DMS 273 (cell line): Measurements from ENCODE around the gene ZC3H8.
"Not testable (repeated sequence)": the region's sequence is repeated elsewhere in the genome, so short reads cannot be mapped to it uniquely, and the experiment has no call there.

Experiments used
- DNase-seq: peaks from one replicate; lab custom pipeline; 2025; ENCODE audit not compliant: unreplicated experiment; lab: John Stamatoyannopoulos, UW

The ZC3H8 gene

DNA sequence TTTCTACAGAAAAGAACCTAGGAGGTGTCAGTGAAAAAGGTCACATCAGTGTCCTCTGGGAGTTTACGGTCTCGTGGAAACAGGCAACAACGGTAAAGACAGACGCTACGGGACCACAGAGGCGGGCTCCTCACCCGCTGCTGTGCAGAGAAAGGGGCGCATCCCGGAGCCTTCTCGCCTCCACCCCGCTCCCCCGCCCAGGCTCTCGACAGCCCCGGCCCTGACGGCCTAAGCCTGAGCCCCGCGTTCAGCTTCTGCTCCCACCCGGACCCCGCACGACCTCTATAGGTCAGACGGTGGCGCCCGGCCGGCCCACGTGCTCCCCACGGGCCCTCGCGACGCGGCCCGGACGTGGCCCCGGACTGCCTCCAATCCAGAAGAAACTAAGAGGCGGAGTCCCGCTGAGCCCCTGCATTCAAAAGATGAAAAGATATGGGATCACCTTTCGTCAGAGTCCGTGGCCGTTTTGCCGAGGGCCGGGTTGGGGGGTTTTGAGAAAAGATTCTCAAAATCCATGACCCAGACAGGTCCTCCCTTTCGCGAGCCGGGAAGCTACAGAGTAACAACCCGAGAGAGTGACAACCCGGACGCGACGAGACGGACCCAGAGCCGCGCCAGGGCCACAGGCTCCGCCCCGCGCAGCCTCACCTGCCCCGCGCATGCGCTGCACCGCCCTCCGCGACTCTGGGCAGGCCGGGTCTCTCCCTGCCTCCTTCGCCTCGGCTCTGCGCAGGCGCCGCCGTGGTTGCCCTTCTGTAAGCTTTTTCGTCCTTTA, at the start of gene ZC3H8:
TSS of gene ZC3H8 (minus strand) at position 577 of the 775 bp plus-strand sequence. CDS start at position 516, 61 bp downstream.
- DNase-seq: peak; percentile 96

DNA sequence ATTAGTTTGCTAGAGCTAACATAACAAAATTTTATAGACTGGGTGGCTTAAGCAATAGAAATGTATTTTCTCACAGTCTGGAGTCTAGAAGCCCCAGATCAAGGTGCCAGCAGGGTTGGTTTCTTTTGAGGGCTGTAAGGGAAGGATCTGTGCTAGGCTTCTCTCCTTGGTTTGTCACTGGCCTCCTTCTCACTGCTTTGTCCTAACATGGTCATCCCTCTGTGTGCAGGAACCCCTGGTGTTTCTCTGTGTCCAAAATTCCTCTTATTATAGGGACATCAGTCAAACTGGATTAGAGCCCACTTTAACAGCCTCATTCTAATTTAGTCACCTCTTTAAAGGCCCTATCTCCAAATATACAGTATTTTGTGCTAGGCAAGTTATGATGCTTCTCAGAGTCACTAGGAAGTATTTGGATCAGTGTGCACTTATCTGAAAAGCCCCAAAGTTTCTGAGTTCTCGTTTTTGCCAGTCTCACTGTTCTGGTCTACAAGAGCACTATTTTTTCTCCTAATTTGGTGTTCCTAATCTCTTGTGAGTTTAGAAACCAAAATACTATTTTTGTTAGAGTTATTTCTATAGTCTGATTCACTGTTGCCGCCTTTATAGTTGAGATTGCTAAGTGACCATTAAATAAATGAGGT, 49.6 kb upstream of the ZC3H8 start:
- no peak for DNase-seq

DNA sequence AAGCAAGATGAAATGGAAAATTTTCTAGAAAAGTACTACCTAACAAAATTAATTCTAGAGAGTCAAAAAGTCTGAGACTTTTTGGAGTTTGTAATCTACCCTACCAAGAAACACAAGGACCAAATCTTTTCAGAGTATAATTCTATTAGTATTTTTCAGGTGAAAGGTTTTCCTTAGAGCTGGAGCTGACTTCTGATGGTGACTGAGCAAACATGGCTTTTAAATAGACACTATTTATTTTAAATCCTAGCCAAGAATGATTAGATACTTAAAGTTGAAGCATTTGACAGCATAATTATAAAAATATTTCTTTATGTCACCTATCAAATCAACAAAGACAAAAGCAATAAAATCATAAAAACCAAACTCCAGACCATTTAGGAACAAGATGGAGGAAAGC, 47.1 kb upstream of the ZC3H8 start:
- DNase-seq: no peak

DNA sequence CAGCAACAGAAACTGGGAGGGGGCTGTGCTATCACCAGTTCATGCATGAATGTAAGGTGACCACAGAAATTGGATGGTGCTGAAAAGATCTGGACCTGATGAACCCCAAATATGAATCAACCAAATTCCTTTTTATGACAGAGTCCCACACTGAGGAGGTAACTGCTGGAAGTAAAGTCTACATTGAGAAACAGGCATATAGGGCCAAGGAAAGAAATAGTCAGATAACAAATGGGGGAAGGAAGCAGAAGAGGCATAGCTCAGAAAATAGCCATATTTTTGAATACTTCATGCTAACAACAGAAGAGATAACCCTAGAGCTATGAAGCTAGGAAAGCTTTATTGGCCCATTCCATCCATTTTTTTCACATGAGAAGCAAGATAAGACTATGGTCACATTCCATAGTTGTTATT, 46.3 kb upstream of the ZC3H8 start:
- no peak for DNase-seq

DNA sequence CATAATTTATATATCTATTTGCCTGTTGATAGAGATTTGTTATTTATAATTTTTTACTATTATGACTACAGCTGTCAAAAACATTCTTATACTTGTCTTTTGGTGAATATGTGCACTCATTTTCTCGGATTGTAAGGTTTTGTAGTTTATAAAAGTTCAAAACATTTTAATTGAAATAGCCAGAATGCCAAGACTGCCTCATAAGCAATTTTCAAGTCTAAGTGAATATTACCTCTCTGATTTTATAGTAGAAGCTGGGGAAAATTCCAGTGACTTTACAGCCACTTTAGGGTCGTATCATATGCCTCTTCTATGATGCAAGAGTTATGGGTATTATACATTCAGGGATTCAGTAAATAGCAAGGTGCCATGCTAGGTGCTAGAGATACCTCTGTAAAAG, 41.6 kb upstream of the ZC3H8 start:
- no peak for DNase-seq

DNA sequence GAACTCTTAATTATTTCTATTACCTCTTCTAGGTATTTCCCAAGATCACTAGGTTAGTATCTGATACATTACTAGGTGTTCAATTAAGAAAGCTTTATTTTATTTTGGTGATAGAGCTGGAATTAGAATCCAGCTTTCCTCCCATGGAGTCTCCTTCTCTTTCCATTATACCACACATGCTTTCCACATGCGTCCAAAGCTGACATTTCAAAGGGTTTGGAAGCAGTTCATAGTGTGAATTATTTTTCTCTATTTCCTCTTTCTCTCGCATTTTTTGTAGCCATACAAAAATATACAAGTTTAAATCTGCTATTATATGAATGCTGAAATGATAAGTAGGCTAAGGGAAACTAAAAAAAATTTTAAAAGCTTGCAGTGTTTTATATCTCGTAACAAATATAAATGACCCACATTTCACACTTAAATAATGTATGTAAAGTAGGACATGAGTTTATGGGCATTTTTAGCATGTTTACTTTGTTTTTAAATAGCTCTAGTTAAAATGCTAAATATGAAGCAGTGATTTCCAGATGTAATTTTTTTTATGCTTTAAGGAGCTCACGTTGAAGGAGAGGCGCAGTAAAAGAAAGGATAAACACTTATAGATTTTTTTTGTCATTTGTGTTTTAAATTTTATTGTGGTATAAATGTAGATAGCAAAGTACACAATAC, 40.7 kb upstream of the ZC3H8 start:
- no peak for DNase-seq

DNA sequence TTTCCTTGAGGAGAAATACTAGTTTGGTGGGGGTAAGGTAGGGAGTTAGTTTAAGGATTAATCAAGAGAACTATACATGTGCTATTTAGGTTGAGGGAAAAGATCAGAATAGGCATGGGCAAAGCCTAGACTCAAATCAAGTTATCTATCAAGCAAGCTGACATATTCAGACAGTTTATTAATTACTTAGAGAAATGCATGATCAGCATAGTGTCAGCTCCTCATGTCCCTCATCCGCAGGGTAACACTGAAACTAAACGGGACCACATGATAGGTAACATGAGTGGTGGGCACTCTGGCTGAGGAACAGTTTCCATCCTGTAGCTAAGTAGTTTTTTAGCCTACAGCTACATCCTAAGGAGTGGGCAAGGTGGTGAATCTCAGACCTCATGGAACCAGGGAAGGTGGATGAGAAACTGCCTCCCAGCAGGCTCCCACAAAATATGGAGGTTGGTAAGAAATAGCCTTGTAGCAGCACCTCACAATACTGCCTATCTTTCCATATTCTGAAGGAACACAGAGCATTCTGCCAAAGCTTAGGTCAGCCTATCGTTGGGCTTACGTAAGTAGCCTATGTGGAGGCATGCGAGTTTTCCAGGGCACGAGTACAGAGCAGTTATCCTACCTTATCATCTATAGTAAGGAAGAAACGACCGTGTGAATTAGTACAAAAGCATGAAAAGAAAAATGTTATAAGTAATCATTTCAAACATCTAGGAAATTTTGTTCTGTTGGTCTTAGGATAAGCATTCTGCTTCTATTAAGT, 39.0 kb upstream of the ZC3H8 start:
- DNase-seq: no peak

DNA sequence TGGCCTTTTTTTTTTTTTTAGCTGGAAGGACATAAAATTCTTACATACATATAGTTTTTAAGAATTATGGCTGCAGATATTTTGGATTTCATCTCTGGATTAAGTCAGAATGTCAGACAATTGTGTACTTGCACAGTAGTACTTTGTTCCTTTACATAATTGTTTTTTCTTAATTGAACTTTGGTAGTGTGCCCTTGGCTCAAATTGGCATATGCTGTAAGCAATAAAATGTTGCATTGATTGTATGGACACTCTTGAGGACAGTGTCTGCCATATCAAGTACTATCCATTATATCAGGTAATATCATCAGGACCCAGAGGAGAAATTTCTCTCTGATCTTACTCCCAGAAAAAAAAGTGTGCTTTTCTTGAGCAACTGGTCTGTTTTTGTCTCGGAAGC, 35.8 kb upstream of the ZC3H8 start:
- no peak for DNase-seq

DNA sequence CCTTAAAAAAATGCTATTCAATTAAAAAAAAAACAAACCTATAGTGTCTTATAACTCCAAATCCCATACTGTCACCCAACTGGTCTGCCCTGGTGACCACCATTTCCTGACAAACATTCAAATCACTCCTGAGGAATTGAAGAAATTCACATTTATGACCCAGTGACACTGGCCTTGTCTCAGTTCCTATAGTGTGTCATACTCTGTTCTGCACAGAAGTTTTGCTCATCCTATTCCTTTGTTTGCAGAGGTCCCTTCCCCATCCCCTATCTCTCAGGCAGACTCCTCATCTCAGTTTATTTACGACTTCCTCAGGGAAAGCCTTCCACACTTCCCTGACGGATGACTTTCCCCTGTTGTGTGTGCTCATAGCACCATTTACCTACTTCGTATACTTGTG, 35.2 kb upstream of the ZC3H8 start:
- DNase-seq: no peak

DNA sequence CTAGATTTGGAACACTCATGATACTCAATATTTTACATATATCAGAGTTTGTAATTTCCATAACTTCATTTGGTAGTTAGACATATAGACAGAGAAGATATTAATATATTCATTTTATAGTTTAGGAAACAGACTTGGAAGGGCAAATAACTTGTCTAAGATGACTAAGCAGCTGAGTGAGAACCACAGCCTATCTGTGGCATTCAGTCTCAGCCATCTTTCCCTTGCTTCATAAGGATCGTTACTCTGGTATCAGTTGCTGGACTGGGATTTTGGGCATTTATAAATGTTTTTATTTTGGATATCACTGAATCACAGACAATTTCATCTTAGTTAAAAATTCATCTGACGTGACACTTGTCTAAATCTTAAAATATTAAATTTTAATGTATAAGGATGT, 28.7 kb upstream of the ZC3H8 start:
- not testable (repeated sequence) for DNase-seq

DNA sequence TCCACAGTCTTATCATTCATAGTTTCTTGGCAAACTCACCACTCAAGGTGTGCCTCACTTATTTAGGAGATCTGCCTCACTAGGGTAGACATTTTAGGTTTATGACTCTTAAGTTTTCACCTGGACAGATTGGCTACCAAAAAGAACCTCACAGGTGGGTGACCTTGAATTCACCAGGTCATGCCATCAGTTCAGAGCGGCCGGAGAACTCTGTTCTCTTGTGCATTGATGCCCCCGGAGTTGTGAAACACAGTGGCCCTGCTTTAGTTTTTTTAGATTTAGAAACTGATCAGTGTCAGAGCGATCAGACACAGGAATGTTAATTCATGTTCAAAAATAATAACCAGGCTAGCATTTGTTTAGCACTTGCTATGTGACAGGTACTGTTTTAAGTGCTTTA, 27.2 kb upstream of the ZC3H8 start:
- not testable (repeated sequence) for DNase-seq

DNA sequence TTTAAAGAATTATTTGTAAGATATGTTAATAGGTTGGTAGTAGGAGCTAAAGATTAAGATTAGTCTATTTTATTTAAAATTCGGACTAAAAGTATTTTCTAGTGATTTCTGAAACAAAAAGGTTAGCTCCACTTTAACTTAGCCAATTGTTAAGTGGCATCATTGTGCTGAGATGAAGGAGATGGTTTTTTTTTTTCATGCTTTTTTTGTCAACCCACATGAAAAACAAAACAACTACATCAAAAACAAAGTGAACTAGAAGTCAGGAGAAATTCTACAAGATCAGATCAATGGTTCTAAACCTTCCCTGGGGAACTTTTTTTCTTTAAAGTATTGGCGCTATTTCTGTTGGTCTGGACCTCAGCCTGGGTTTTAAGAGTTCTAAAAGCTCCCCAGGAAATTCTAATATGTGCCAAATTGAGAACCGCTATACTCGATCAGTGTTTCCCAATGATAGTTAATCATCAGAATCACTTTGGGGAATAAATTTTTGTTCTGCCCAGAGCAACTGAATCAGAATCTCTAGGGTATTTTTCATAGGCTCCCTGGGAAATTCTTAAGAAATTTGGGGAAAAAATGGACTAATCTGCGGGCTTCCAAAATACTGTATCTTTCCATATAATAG, 22.9 kb upstream of the ZC3H8 start:
- no peak for DNase-seq

DNA sequence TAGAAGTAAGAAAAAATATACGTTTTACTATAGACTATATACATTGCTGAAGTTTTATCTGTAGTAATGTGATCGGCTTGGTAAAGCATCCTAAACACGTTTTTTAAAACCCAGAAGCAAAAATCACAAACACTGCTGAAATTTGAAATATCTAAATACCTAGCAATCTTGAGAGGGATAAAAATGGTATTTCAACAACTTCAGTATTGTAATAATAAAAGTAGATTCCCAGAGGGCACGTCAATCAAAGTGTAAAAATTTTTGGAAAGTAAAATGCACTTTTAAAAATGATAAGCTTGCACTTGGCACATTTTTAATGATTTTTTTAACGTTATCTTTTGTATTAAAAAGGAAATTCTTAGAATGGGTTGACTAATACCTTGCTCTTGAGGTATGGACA, 22.1 kb upstream of the ZC3H8 start:
- DNase-seq: no peak

DNA sequence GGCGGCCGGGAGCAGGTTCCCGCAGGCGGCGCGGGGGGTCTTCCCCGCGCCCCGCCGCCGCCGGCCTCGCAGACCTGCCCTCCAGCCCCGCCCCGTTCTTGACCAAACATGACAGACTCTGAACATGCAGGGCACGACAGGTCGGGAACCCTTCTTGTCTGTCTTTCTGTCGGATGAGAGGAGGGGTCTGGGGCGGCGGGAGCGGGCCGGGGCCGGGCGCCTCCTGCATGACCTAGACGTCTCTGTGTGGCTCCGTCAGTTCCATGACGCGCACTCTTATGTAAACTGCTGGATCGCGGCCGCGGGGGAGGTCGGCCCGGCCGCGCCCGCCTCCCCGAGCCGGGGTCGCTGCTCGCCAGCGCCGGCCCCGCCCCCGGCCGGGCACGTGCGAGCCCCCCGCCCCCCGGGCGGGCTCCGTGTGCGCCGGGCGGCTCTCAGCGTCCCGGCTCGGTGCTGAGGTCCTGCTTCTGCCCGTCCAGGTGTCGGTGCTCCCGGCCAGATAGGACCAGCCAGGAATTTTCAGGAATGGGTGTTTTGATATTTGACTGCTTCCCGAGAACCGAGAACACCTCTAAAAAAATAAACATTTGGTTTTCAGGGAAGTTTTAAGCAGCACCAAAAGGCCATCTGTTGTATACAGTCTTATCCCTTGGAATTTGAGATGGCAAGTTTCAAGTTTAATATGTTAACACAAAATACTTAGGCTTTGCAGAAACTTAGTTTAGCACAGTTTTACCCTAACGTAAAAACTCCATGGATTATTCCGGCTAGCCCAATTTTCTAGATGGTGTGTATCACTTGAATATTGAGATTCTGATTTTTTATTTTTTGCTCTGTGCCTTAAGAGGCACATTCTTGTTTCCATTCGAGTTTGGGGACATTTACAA, 21.3 kb upstream of the ZC3H8 start:
- DNase-seq: peak; percentile 96

DNA sequence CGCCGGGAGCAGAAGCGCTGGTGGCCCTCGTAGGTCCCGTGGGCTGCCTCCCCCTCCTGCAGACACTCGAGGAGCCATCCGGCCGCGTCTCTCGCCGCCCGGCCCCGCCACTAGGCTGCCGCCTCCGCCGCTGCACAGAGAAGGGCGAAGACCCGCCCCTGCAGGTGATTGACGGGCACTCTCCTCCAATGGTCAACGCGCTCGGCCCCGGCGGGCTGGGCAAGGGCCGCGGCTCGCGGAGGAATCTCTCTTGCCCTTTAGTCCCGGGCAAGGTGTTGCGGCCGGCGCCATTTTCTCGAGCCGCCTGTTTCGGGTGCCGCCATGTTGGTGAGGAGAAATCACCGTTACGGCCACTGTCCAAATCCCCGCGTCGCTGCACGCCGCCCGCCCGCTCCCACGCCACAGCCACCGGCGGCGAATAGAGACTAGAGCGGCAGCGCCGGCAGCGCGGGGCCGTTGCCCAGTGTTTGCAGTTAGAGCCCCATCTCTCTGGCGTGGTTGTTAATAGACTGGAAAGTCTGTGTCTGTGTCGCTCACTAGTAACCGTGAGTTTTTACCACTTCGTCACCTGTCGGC, 20.6 kb upstream of the ZC3H8 start, which contains the start of gene ZC3H6:
TSS of gene ZC3H6 (plus strand) at position 287 of the 576 bp plus-strand sequence. CDS start 398 bp downstream, outside the sequence.
- DNase-seq: peak; percentile 99

DNA sequence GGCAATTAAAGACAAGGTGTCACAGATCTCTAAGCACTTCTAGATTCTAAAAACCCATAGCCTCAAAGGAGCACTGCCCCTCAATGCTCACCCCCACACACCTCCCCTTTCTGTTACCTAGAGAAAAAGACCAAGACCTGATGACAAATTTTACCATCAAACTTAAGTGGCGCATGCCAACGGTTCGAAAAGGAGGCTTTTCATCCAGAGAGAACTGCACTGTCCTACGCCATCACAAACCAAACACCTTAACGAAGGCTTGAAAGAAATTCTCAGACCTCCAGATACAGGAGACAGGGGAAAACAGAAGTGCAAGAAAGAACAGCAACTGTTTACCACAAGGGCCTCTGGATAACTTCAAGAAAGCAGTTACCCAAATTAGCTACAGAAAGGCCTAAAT, 18.5 kb upstream of the ZC3H8 start:
- no peak for DNase-seq

DNA sequence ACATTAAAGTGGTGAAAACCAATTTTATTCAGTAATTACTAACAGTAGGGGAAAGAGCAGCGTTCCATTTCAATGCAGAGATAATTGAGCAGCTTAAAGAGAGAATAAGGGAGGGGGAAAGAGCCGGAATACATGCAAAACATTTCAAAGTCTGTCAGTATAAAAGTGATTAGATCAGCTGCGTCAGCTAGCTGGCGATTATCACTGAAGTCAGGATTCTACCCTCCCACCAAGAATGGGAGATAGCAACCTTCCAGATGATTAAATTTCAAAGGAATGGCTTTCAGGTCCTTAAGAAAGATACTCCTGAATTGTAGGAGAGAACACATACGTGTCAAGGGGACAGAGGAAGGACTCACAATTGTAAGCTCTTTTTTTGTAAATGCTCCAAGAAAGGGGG, 17.8 kb upstream of the ZC3H8 start:
- DNase-seq: no peak

DNA sequence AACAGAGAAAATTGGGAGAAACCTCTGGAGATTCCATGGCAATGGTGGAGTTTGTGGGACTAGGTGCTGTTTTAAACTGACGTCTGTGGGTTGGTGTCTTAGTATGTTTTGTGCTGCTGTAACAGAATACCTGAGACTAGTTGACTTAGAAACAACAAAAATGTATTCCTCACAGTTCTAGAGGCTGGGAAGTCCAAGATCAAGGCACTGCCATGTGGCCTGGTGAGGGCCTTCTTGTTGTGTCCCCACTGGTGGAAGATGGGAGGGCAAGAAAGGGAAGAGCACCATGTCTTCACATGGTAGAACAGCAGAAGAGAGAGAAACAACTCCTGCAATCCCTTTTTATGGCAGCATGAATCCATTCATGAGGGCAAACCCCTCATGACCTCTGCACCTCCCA, 13.7 kb upstream of the ZC3H8 start:
- no peak for DNase-seq

DNA sequence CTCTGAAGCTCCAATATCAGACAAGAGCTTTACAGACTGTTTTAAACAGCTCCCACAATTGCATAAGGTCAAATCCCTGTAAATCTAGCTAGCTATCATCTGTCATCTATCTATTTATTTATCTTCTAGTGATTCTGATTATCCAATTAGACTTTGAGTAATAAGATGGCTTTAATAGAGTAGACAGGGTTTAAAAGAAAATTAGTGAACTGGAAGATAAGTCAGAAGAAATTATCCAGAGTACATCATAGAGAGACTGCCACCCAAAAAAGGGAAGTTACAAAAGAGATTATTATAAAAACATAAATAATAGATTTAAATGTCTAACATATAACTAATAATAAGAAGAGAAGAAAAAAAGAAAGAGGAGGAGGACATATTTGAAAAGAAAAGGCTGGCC, 8.0 kb upstream of the ZC3H8 start:
- DNase-seq: no peak

DNA sequence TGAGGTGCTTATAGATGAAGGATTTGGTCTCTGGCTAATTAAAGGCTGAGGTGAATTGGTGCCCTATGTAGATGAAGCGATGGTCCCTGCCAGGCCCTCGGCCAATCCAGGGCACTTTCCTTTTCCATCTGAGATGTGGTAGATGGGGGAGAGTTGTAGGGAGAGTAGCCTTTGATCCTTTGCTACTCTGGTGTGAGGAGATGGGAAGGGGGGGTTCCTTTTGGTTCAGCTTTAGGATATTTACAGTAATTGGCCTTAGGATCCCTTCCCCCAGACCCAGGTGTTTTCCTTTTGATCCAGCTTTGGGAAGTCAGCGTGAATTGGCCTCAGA, 5.4 kb upstream of the ZC3H8 start:
- DNase-seq: no peak
